ENCODE results near the gene COQ6. TPM values are rescaled to one million over a fixed set of nuclear protein-coding genes. Genes with fewer than 3 reads are reported as not detected.
"Not testable (repeated sequence)": the region's sequence is repeated elsewhere in the genome, so short reads cannot be mapped to it uniquely, and the experiment has no call there.

The COQ6 gene
- total RNA-seq, 2 experiments from 2014 or later, result 18.7 to 20.5 TPM

DNA sequence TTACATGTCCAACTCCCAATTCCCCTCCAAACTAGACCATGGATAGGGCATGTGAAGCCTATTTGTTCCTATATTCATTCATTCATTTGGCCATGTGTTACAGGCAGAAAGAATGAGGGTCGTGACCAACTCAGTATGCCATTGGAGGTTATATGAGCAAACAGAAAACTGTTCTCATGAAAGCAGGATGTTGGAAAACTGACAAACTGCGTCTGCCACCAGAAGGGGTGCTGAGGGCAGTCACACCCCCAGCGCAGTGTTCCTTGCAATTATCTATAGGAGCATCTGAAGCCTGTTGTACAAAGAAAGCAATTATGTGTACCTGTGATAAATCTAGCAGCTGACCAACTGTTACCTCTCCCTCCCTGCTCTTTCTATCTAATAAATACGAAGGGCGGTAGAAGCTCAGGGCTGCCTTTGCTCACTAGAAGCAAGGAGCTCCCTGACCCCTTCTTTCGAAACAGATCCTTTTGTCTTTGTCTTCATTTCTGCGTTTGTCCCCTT, 47.9 kb downstream of the COQ6 start:
- TF ChIP-seq, protein P1, sequence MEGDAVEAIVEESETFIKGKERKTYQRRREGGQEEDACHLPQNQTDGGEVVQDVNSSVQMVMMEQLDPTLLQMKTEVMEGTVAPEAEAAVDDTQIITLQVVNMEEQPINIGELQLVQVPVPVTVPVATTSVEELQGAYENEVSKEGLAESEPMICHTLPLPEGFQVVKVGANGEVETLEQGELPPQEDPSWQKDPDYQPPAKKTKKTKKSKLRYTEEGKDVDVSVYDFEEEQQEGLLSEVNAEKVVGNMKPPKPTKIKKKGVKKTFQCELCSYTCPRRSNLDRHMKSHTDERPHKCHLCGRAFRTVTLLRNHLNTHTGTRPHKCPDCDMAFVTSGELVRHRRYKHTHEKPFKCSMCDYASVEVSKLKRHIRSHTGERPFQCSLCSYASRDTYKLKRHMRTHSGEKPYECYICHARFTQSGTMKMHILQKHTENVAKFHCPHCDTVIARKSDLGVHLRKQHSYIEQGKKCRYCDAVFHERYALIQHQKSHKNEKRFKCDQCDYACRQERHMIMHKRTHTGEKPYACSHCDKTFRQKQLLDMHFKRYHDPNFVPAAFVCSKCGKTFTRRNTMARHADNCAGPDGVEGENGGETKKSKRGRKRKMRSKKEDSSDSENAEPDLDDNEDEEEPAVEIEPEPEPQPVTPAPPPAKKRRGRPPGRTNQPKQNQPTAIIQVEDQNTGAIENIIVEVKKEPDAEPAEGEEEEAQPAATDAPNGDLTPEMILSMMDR (conservative IDR thresholded peaks at IDR 0.05; ENCODE audit: low read length), result no peak
- TF ChIP-seq EZH2phosphoT487 (IDR thresholded peaks at IDR 0.05; ENCODE audit: borderline replicate concordance, low read depth, low read length), result no peak
- POLR2A ChIA-PET, result no interaction called here
- no peaks in the 10 kb centered on the region for H3K9me2 ChIP-seq (ENCODE audit: insufficient read depth, low read length)
- no peak overlapping the region for H3K4me2 ChIP-seq (ENCODE audit: low read length)
- no peaks in the 10 kb centered on the region for H4K20me1 ChIP-seq (ENCODE audit: insufficient read depth, low read length)
- BruUV-seq (replicated peaks), result no TSS peak
- intact Hi-C loops (cut with micrococcal nuclease; ENCODE audit: unreplicated experiment), result no loop called here
- H3K4me1 ChIP-seq (ENCODE audit: insufficient read depth, low read length, poor library complexity, severe bottlenecking), result peaks cover 16% of the 10 kb centered on the region
- H3K36me3 ChIP-seq (ENCODE audit: insufficient read depth, low read length), result no peaks in the 10 kb centered on the region
- DNase-seq (ENCODE audit: low spot score), result no peak
- CTCF ChIA-PET (ENCODE audit: unreplicated experiment), result no interaction called here
- H3K27ac ChIP-seq (ENCODE audit: low read depth, low read length, poor library complexity, severe bottlenecking), result no peak overlapping the region
- no peak overlapping the region for H3K4me3 ChIP-seq (ENCODE audit: low read depth, low read length, poor library complexity, severe bottlenecking)
- H3K79me2 ChIP-seq (ENCODE audit: insufficient read depth, low read depth, low read length), result no peaks in the 10 kb centered on the region
- H2AFZ ChIP-seq (ENCODE audit: low read length), result no peak overlapping the region
- no peaks in the 10 kb centered on the region for H3K9me3 ChIP-seq (ENCODE audit: low read length)

DNA sequence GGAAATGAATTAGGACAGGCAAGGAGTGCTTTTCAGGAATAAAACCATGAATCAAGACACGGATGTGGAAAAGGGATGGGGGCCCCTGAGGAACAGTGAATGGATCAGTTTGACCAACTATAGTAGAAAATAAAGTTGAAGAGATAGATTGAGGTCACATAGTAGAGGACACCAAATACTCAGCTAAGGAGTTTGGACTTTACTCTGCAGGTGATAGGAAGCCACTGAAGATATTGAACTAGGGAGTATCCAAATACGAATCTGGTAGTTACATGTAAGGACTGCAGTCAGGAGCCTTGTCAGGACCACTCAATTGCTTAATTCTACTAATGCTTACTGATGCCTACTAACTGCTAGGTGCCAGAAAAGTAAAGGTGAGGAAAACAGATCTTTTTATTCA, 48.6 kb downstream of the COQ6 start:
- H3K79me2 ChIP-seq (ENCODE audit: insufficient read depth, low read depth, low read length), result no peaks in the 10 kb centered on the region
- H3K36me3 ChIP-seq (ENCODE audit: insufficient read depth, low read length), result no peaks in the 10 kb centered on the region
- H3K27ac ChIP-seq (ENCODE audit: low read depth, low read length, poor library complexity, severe bottlenecking), result no peak overlapping the region
- no peak overlapping the region for H3K4me2 ChIP-seq (ENCODE audit: low read length)
- no peaks in the 10 kb centered on the region for H3K9me3 ChIP-seq (ENCODE audit: low read length)
- no peak for DNase-seq (ENCODE audit: low spot score)
- H3K4me1 ChIP-seq (ENCODE audit: insufficient read depth, low read length, poor library complexity, severe bottlenecking), result peaks cover 16% of the 10 kb centered on the region
- no peaks in the 10 kb centered on the region for H3K9me2 ChIP-seq (ENCODE audit: insufficient read depth, low read length)
- H3K4me3 ChIP-seq (ENCODE audit: low read depth, low read length, poor library complexity, severe bottlenecking), result no peak overlapping the region
- no peak overlapping the region for H2AFZ ChIP-seq (ENCODE audit: low read length)
- no peaks in the 10 kb centered on the region for H4K20me1 ChIP-seq (ENCODE audit: insufficient read depth, low read length)
- CTCF ChIA-PET (ENCODE audit: unreplicated experiment), result no interaction called here
- POLR2A ChIA-PET, result no interaction called here
- TF ChIP-seq EZH2phosphoT487 (IDR thresholded peaks at IDR 0.05; ENCODE audit: borderline replicate concordance, low read depth, low read length), result no peak
- TF ChIP-seq, protein P1 (conservative IDR thresholded peaks at IDR 0.05; ENCODE audit: low read length), result no peak
- intact Hi-C loops (cut with micrococcal nuclease; ENCODE audit: unreplicated experiment), result no loop called here
- no TSS peak for BruUV-seq (replicated peaks)

DNA sequence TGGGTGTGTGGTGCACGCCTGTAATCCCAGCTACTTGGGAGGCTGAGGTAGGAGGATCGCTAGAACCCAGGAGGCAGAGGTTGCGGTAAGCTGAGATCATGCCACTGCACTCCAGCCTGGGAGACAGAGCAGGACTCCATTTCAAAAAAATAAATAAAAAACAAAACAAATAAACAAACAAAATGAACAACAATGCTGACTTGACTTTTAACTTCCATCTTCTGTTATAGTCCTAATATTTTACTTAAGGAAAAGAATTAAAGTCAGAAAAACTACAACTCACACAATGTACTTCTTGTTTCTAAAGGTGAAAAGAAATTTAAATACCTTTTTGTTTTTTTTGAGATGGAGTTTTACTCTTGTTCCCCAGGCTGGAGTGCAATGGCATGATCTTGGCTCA, 55.6 kb downstream of the COQ6 start:
- H3K4me1 ChIP-seq (ENCODE audit: insufficient read depth, low read length, poor library complexity, severe bottlenecking); H3K79me2 ChIP-seq (ENCODE audit: insufficient read depth, low read depth, low read length); DNase-seq (ENCODE audit: low spot score); BruUV-seq (replicated peaks); H3K9me2 ChIP-seq (ENCODE audit: insufficient read depth, low read length); H4K20me1 ChIP-seq (ENCODE audit: insufficient read depth, low read length); CTCF ChIA-PET (ENCODE audit: unreplicated experiment); H3K36me3 ChIP-seq (ENCODE audit: insufficient read depth, low read length); H3K4me3 ChIP-seq (ENCODE audit: low read depth, low read length, poor library complexity, severe bottlenecking); intact Hi-C loops (cut with micrococcal nuclease; ENCODE audit: unreplicated experiment); H3K9me3 ChIP-seq (ENCODE audit: low read length); POLR2A ChIA-PET; H3K4me2 ChIP-seq (ENCODE audit: low read length); H2AFZ ChIP-seq (ENCODE audit: low read length); H3K27ac ChIP-seq (ENCODE audit: low read depth, low read length, poor library complexity, severe bottlenecking): not testable (repeated sequence)
